ES-I3 (cell line): ENCODE results near the gene ASCL2.
"Not testable (repeated sequence)": the region's sequence is repeated elsewhere in the genome, so short reads cannot be mapped to it uniquely, and the experiment has no call there.

ENCODE experiments used
- H3K36me3 ChIP-seq: 2 replicates; pipeline ENCODE4 v1.6.1; 2013; ENCODE audit warnings: mild to moderate bottlenecking, low read length, control low read depth, moderate library complexity; ENCODE audit not compliant: insufficient read depth
- H3K4me1 ChIP-seq: 2 replicates; pipeline ENCODE4 v1.6.1; 2013; ENCODE audit warnings: mild to moderate bottlenecking, control low read depth, low read length; ENCODE audit not compliant: insufficient read depth
- H3K9ac ChIP-seq: 2 replicates; pipeline ENCODE4 v1.6.1; 2013; ENCODE audit warnings: low read depth, mild to moderate bottlenecking, low read length, moderate library complexity
- H3K9me3 ChIP-seq: 2 replicates; pipeline ENCODE4 v1.6.1; 2013; ENCODE audit warnings: mild to moderate bottlenecking, low read length, moderate library complexity; ENCODE audit not compliant: control insufficient read depth, insufficient read depth

Gene ASCL2

DNA sequence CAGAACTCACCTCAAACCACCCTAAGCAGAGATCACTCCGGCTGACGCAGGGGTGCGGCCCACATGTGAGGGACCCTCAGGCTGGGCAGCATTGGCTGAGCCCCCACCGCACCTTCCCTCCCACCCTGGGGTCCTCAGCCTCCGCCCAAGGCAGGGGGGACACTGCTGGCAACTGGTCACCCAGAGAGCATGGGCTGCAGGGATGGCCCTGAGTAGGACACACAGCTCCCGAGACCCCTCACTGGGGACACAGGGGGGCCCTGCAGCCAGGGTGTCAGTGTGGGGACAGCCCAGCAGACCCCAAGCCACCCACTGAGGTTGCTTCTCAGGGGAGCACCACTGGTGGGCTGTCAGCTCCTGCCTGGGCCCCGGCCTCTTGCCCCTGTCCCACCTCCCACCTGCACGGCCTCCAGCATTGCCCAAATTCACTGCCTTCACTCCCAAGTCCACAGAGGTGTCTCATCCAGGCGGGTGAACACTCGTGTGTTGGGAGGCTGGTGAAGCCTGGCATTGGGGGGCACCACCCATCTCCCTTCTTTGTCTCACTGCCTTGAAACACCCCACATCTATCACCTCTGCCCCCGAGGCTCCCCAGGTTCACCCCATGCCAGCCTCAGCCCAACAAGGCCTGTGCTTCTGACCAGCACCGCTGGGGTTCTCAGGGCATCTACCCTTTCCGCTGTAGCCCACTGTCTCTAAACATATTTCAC lies 26.7 kb upstream of the ASCL2 start:
- no peaks in the 10 kb centered on the region for H3K36me3 ChIP-seq
- no peak overlapping the region for H3K9ac ChIP-seq
- no peaks in the 10 kb centered on the region for H3K9me3 ChIP-seq
- H3K4me1 ChIP-seq = no peaks in the 10 kb centered on the region

DNA sequence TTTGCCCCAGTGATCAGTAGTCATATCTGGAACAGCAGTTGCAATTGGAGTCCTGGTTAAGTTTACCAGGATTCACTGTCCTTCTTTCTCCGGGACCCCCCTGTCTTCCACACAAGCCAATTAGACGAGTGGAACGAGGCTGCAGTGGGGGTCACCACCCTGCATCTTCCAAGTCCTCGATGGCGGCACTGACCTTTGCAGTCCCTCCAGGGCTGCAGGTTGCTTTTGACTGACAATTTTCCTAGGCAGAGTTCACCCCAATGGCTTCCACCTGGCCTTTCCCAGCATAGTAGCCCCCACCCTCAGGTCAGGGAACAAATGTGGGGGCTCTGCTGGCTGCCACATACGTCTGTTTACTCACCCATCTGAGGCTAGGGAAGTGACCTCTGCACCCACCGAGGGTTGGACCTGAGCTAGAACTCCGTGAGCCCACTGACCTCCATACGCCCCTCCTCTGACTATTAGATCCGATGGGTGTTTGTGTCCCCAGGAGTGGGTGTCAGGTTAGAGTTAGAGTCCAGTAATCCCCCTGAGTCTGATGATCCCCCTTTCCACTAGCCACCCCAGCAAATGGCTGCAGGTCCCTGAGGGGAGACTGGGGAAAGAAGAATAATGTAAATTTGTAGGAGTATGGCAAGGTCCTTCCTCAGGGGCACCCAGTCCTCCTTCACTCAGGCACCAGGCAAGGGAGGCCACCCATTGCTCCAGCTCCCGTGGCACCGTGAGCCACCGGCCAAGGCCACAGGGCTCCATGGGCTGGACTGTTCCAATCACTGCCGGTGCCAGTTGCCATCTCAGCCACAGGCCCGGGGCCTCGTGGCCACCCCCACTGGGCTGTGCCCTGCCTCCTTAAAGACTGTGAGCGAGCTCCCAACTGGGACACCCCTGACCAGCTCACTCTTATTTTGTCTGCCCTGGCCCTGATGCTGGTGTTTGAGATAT lies 25.9 kb upstream of the ASCL2 start:
- no peaks in the 10 kb centered on the region for H3K9me3 ChIP-seq
- H3K4me1 ChIP-seq = no peaks in the 10 kb centered on the region
- H3K9ac ChIP-seq = no peak overlapping the region
- no peaks in the 10 kb centered on the region for H3K36me3 ChIP-seq

DNA sequence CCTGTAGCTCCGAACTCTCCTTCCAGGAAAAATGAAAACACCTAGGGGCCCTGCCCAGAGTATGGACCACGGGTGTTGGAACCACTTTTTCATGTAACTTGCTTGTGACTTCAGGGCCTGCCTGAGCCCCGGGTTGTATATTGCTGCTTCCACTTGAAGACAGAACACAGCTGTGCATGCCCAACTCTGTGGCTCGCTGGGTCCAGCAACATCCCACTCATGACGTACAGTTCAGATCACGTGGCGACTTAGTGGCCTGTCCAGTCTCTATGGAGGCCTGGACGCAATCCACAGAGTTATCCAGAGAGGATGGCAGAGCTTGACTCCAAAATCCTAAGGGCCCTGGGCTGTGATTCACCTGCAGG lies 24.5 kb upstream of the ASCL2 start:
- Histone ChIP-seq H3K4me1 (no peaks in the 10 kb centered on the region), H3K9me3 (no peaks in the 10 kb centered on the region)

DNA sequence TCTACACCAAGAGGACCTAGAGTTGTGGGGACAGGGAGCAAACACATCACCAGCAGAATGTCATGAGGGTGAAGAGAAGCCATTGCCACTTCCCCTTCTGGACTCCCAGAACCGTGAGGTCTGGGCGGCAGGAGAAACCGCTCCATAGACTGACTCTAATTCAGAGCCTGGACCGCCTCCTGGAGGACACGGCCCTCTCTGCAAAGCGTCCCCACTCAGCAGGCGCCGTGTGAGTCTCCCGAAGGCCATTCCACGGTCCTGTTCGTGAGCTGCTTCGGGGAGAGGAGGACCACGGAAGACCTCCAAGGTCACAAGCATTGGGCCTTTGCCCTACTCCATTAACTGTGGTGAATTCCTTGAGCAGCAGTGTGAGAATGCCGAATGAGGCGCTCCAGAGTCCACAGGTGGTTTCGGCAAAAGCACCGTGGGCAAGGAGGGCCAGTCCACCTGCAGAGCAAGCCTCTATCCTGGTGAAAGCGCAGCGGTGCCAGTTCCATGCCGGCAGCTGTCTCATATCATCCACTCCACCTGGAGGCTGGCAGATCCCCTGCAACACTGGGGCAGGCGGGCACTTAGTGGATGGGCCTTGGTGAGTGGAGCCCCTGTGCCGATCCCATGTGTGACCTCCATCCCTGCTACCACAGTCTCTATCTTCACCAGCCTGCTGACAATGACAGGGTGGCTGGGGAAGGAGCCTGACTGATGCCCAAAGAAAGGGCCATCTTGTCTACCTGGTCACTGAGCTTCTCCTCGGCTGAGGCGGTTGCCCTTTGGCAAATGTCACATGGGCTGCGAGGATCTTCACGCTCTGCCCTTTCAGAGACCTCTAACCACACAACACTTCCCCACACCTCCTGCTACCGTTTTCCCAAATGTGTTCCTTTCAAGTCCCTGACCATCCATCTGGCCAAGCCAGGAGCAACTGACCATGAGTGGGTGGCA lies 23.9 kb upstream of the ASCL2 start:
- Histone ChIP-seq H3K9me3 (no peaks in the 10 kb centered on the region), H3K9ac (no peak overlapping the region), H3K36me3 (no peaks in the 10 kb centered on the region), H3K4me1 (no peaks in the 10 kb centered on the region)

More for the DNA sequence above, 24.5 kb upstream of the ASCL2 start:
- H3K36me3 ChIP-seq = no peaks in the 10 kb centered on the region
- no peak overlapping the region for H3K9ac ChIP-seq

DNA sequence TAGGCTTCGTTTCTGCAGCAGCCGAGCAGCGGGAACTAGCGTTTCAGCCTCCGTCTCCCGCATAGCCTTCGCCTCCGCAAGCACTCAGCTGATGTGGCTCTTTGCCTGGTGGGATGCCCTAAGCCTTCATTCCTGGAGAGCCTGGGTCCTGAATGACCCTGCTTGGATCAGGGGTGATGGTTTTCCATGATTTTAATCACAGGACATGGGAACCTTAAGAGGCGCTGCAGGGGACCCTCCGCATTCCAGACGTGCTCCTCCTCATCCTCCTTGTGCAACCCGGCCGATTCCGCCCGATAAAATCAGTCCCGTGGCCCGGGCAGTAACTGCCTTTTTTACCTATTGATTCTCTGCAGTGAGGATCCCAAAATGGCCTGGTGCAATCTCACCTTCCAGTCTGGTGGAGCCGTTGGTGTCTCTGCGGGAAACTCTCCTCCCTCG lies 23.2 kb upstream of the ASCL2 start:
- Histone ChIP-seq H3K9me3 (no peaks in the 10 kb centered on the region), H3K9ac (no peak overlapping the region), H3K36me3 (no peaks in the 10 kb centered on the region), H3K4me1 (no peaks in the 10 kb centered on the region)

DNA sequence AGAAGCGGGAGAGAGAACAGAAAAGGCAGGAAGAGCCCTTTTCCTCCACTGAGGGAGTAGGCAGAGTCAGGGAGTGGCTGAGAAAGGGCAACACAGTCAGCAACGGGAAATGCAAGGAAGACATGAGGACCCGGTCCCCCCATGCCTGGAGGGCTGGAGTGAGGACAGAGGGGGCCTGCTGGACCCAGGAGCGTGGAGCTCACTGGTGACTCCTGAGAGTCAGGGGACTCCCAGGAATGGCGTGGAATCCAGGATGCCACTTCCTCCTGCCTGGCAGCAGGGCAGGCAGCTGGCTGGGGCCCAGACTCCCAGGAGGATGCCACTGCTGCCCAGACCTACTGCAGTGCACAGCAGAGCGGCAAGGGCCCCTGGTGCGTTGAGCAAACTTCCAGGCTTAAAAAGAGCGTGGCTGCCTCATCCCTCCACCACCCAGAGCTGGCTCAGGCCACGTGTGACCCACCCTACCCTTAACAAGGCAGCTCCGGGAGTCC lies 20.0 kb upstream of the ASCL2 start:
- H3K9me3 ChIP-seq = no peaks in the 10 kb centered on the region
- H3K9ac ChIP-seq = no peak overlapping the region

DNA sequence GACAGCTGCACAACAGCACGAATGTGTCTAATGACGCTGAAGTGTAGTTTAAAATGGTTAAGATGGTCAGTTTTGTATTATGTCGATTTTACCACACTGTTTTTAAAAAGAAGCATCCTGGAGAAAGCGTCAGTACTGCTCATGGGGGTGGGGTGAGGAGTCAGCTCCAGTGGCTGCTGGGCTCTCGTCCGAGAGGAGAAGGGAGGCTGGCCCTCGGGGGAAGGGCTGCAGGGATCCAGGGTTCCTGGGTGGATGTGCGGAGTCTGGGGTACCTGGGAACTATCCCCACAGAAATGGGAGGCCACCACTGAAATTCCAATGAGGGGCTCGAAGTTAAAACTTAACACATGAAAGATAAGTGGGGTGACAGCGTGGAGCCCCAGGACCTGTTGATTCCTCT lies 19.5 kb upstream of the ASCL2 start:
- Histone ChIP-seq H3K36me3 (no peaks in the 10 kb centered on the region), H3K9ac (no peak overlapping the region), H3K9me3 (no peaks in the 10 kb centered on the region), H3K4me1 (no peaks in the 10 kb centered on the region)

More for the DNA sequence above, 20.0 kb upstream of the ASCL2 start:
- Histone ChIP-seq H3K36me3 (no peaks in the 10 kb centered on the region), H3K4me1 (no peaks in the 10 kb centered on the region)

DNA sequence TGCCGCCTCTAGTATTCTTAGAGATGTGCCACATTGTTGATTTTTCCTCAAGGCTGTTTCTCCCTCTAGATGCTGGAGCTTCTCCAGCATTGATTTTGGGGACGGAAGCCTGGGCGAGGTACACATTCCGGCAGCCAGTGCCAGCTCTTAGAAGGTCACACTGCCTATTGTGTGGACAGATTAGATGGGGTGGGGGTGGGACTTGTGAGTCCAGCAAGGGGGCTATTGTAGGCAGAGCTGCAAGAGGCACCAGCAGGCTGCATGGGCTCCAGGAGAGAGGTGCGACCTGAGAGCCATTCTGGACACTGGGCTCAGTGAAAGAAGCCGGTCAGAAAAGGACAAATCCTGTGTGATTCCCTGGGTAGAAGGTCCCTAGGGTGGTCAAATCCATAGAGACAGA lies 19.0 kb upstream of the ASCL2 start:
- Histone ChIP-seq H3K9me3 (no peaks in the 10 kb centered on the region), H3K4me1 (no peaks in the 10 kb centered on the region), H3K36me3 (no peaks in the 10 kb centered on the region), H3K9ac (no peak overlapping the region)

DNA sequence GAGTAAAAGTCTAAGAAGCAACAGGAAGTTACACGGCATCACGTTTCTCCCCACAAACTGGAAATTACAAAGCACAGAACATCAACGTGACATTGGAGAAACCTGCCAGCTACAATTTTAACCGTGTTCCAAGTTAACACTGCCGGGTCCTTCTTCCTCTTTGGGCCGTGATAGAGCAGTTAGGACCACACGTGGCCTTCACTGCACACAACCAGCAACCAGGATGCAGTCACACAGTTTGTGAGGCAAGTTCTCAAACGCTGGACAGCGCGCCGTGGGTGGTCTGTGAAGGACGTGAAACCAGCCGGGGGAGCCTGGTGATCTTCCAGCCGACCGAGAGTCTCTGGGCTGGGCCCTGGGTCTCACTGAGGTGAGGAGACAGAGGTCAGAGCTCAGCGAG lies 16.7 kb upstream of the ASCL2 start:
- no peak overlapping the region for H3K9ac ChIP-seq
- H3K36me3 ChIP-seq = no peaks in the 10 kb centered on the region
- H3K9me3 ChIP-seq = peaks cover 5% of the 10 kb centered on the region; the same call in 1 of the 2 replicates
- no peaks in the 10 kb centered on the region for H3K4me1 ChIP-seq

DNA sequence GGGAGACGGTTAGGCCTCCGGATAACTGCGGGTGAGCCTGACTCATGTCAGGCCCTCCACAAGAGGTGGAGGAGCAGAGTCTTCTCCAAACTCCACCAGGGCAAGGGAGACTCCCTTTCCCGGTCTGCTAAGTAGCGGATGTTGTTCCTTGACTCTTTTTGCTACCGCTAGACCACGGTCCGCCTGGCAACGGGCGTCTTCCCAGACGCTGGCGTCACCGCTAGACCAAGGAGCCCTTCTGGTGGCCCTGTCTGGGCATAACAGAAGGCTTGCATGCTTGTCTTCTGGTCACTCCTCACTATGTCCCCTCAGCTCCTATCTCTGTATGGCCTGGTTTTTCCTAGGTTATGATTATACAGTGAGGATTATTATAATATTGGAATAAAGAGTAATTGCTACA lies 16.0 kb upstream of the ASCL2 start:
- H3K36me3 ChIP-seq, H3K9ac ChIP-seq, H3K9me3 ChIP-seq, H3K4me1 ChIP-seq: not testable (repeated sequence)

DNA sequence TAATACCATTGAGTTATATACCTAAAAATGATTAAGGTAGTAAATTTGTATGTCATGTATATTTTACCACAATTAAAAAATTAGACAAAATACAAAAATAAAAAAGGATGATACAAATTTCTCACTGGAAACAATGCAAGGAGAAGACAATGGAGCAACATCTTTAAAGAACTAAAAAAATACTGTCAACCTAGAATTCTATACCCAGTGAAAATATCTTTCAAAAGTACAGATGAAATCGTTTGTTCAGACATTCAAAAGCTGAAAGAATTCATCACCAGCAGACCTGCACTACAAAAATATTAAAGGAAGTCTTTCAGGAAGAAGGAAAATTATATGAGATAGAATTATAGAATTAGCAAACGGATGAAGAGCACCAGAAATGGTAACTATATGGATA lies 9.8 kb upstream of the ASCL2 start:
- Histone ChIP-seq H3K9me3 (peaks cover 5% of the 10 kb centered on the region; the same call in 1 of the 2 replicates), H3K9ac (no peak overlapping the region), H3K4me1 (peaks cover 14% of the 10 kb centered on the region; the same call in 1 of the 2 replicates)

DNA sequence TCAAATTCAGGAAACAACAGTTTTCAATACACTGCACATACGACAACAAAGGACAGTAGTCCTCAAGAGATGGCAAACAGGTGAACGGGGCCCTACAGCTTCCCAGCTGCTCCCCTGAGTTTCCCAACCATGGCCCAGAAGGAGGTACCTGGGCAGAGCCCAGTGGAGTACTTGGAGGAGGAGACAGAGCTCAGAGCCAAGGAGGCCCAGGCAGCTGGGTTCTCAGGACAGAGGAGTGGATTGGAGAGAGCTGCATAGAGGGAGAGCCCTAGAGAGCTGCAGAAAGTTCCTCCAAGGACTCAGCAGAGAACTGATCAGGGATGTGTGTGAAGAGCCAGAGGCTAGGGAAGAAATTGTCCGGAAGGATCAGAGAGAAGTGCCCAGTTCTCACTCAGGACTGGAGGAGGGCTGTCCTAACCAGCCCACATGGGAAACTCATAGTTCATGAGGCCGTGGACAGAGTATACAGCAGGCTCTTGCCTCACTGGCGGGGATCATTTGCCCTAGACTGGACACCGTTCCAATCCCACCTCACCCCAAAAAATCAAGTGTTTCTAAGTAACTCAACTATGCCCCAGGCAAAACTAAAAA lies 7.6 kb upstream of the ASCL2 start:
- peaks cover 5% of the 10 kb centered on the region; the same call in 1 of the 2 replicates for H3K9me3 ChIP-seq
- no peaks in the 10 kb centered on the region; the same call in 1 of the 2 replicates for H3K36me3 ChIP-seq
- H3K4me1 ChIP-seq = peaks cover 14% of the 10 kb centered on the region; the same call in 1 of the 2 replicates
- no peak overlapping the region for H3K9ac ChIP-seq

More for the DNA sequence above, 9.8 kb upstream of the ASCL2 start:
- H3K36me3 ChIP-seq = no peaks in the 10 kb centered on the region

DNA sequence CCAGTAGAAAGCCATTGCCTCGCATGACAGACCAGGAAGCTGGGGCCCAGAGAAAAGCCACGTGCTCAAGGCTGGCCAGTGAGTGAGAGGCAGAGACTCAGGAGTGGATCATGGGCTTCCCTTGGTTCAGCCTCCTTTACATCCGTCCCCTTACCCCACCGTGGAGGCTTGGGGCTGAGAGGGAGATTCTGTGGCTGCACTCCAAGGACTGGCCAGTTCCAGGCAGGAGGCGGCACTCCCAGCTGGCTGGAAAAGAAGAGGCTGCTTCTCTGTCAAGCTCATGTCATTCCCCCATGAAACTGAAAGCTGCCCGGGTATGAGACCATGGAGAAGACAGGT lies 6.6 kb upstream of the ASCL2 start:
- H3K9me3 ChIP-seq = no peaks in the 10 kb centered on the region; the same call in 1 of the 2 replicates
- peaks cover 14% of the 10 kb centered on the region; the same call in 1 of the 2 replicates for H3K4me1 ChIP-seq
- H3K36me3 ChIP-seq = no peaks in the 10 kb centered on the region; the same call in 1 of the 2 replicates
- H3K9ac ChIP-seq = no peak overlapping the region
